Measurements from ENCODE around the gene VSTM2L.

VSTM2L gene

GRCh38 chr20:37901654-37902503 lies 1.0 kb upstream of the VSTM2L start:
- no peak for DNase-seq

GRCh38 chr20:37903317-37904007 lies 535 bp downstream of the VSTM2L start:
- no peak for DNase-seq

DNA sequence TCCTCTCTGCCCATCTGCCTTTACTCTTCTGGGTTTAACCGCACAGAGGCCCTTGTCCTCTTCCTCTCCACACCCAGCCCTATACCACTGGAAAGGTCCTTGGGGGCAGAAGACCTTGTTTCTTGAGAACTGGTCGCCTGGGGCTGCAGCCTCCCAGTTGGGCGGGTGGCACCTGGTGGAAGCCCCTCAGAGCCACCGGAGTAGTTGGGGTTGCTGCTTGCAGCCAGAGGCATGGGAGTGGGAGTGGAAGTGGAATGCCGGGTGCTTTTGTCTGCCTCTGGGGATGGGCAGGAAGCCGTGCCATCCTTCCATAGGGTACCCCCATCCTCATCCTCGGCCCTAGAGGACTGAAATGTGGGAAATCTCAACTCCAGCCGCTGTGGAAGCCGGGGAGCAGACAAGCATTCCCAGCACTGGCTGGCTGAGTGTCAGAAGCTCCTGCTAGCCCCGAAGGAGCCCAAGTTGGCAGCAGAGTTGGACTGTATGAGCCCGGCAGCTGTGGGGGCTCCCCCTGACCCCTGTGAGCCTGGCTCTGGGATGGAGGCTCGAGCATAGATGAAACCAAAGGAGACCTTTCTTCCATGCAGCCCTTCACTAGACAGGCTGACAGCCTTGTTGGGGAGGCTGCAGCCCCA lies 1.2 kb downstream of the VSTM2L start:
- no peak for DNase-seq

GRCh38 chr20:37904845-37905373 lies 2.0 kb downstream of the VSTM2L start:
- no peak for DNase-seq

- no peak for DNase-seq
These were observed 3.0 kb downstream of the VSTM2L start for GRCh38 chr20:37905671-37906613.

- DNase-seq, result no peak
These were observed 4.4 kb downstream of the VSTM2L start for GRCh38 chr20:37907330-37907676.

GRCh38 chr20:37907677-37908401 lies 4.9 kb downstream of the VSTM2L start:
- DNase-seq, result no peak

- DNase-seq, result no peak
These were observed 8.3 kb downstream of the VSTM2L start for GRCh38 chr20:37911261-37911660.

DNA sequence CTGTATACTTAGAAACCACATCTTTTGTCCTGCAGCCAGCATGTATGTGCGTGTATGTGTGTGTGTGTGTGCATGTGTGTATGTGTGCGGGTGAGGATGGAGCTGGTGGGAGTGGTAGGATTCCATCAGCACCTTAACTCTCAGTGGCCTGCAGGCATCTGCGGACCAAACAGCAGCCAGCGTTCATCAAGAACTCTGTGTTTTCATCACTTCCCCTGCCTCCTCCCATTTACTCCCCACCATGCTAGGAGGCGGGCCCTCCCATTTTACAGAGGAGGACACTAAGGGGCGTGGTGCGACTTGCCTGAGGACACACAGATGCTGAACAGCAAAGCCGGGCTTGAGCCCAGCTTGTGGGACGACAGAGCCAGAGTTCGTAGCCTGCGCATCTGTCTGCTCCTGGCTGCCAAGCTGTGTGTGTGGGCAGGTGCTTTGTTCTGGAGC lies 8.9 kb downstream of the VSTM2L start:
- no peak for DNase-seq

GRCh38 chr20:37912874-37913273 lies 9.9 kb downstream of the VSTM2L start:
- DNase-seq, result no peak

DNA sequence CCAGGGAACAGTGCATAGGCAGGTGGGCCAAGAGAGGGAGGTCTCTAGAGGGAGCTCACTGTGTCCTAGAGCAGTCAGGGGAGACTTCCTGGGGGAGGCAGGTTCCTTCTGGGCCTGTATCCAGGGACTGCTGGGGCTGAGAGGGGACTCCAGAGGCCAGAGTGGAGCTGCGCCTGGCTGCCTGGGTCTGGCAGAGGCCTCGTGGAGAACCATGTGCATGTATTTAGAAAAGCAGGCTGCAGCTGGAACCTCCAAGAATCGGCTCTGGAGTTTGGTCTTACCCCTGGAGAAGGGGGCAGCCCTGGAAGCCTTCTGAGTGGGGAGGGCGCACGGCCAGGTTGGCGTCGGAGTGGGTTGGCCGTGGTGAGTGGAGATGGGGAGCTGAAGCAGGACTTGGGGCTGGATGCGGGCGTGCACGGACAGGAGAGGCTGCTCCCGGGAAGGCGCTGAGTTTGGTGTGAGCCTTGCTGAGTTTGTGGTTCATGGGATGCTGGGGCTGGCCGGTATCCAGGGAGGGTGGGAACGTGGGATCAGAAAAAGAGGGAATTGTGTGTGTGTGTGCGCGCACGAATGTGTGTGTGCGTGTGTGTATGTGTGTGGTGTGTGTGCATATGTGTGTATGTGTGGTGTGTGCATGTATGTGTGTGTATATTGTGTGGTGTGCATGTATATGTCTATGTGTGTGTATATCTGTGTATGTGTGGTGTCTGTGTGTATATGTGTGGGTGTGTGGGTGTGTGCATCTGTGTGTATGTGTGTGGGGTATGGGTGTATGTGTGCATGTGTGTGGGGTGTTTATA lies 10.8 kb downstream of the VSTM2L start:
- DNase-seq, result no peak

DNA sequence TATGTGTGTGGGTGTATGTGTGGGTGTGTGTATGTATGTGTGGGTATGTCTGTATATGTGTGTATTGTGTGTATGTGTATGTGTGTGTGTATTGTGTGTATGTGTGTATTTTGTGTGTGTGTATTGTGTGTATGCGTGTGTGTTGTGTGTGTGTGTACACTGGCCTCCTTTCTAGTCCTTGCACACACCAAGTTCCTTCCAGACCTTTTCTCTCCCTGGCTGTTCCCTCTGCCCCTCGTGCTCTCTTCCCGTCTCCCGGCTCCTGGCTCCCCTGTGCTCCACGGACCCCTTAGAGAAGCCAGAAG lies 11.4 kb downstream of the VSTM2L start:
- no peak for DNase-seq

DNA sequence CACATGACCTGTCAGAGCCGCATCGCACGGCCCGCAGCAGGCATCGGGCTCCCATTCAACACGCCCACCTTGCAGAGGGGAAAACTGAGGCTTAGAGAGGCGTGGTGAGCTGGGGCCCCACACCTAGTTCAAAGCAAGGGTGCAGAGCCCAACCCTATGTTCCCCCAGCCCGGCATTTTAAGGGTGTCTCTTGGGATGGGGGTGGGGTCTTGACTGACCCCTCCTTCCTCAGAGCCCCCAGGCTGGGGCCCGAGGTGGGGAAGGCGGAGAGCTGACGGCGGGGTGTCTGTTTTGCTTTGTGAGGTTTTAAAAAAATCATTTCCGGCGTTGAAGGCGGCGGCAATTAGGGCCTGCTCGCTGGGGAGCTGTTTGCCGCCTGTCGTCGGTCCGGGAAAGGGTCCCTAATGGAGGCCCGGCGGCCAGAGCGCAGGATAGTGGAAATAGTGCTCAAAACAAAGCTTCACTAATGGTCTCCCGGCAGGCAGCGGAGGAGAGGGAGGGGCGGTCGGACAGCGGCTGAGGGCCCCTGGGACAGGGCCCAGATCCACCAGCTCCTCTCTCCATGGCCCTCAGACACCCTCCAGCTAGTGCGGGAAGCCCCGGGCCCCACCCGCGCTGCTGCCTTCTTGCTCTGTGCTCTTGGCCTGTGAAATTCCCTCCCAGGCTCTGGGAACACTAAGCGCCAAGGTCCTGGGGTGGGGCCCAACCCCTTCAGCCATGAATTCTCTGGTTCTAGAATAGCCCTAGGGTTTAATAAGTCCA lies 11.9 kb downstream of the VSTM2L start:
- DNase-seq, result peak; percentile 12

DNA sequence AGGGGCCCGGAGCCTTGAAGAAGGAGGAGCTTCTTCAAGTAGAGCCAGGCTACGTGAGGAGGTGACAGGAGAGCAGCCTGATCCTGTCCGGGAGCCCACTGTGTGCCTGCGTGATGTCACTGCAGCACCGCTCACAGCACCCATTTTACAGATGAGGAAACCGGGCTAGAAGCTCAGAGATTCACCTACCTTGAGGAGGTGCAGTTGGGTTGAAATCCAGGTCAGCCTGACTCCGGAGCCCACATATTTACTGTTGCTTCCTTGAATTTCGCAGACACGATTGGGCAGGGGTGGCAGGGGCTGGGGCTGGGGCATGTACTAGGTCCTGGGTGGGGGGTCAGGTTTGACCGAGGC lies 12.5 kb downstream of the VSTM2L start:
- no peak for DNase-seq

- DNase-seq, result no peak
These were observed 13.1 kb downstream of the VSTM2L start for GRCh38 chr20:37915800-37916570.

GRCh38 chr20:37917461-37917860 lies 14.5 kb downstream of the VSTM2L start:
- no peak for DNase-seq

DNA sequence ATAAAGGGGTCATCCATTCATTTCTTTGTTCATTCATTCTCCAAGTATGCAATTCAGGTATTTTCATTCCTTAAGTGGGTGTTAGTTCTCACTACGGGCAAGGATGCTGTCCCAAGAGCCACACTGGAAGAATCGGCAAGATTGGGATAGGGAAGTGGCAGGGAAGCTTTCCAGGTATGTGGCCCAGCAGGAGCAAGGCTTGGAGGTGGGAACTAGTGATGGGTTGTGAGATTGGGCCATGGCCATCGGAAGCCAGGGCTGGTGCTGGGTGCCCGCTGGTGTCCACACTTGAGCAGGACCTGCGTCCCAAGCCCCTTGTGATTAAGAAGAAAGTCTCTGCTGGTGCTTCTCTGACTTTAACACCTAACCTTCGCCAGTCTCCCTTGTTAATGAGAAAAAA lies 15.1 kb downstream of the VSTM2L start:
- DNase-seq, result no peak

DNA sequence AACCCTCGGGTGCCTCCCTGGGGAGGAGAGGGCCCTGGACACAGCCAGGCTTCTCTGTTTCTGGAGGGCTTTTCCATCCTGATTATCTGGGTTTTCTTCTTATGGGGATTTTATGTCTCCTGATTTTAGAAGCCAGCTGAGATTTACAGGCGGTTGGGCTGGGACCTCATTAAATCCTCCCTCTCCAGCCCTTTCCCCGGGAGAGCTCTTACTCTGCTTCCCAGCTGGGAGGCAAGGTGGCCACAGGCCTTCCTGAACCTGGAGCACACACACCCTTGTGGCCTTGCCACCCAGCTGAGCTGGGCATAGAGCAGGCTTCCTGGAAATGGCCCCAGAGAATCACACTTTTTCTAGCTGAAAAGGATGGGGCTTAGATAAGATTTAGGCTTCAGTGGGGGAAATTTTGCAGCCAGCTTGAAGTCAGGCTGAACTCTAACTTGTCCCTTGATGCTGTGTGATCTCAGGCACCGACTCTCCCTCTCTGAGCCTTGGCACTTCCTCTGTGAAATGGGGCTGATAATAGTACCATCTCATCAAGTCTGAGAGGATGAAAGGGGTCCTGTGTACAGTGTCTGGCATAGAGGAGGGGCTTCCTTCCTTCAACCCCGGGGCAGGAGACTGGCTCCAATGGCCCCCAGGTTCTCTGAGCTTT lies 16.6 kb downstream of the VSTM2L start:
- no peak for DNase-seq

DNA sequence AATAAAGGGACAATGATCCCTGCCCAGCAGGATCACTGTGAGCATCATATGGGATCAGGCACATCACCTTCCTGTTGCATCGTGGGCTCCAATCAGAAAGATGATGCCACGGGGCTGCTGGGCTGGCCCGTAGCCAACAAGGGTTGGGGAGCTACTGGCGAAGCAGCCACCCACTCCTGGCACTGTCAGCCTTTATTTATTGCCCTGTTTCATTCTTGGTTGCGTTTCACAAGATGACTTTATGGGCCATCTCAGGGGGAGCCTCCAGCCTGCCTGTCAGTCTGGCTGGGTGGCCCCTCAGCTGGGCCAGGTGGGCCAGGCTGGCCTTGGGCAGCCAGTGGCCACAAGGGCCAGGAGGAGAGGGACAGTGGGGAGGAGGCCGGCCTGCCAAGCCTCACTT lies 17.3 kb downstream of the VSTM2L start:
- DNase-seq, result no peak
